MM.1S (cell line): Measurements from ENCODE around the gene SPATA13.

Experiments used
- CTCF ChIP-seq: fragments of 300-600 bp; sonication (generic); IDR thresholded peaks from 2 replicates; pipeline ENCODE4 v1.5.1; 2016; ENCODE audit warnings: antibody characterized with exemption, low read length, mixed read lengths
- EZH2 ChIP-seq: fragments of 300-600 bp; sonication (generic); optimal IDR thresholded peaks from 2 replicates; pipeline ENCODE3; 2017; ENCODE audit warnings: low read depth, mild to moderate bottlenecking, antibody characterized with exemption, low read length, mixed read lengths

DNA sequence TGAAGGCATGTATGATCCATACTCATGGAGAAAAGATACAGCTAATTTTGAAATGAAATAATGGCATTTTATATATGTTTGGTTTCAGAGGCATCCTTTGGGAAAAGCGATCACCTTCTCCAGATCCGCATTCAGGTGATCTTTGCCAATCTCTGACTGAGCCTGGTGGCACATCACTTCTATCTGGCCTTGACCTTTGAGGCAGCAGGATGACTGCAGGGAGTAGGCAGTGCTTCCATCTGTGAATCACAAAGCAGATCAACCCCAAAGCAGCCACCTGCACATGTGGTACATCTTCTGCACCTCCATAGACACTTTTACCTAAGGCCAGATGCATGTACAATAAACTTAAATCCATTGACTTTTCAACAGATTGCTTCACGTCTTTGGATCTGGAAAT, 53.4 kb downstream of the SPATA13 start:
- TF ChIP-seq CTCF (no peak), EZH2 (no peak)
